C4-2B (cell line): ENCODE results near the gene NR3C1.

Experiments
- ZFX ChIP-seq: fragments of 450-650 bp; IDR thresholded peaks from 2 replicates; pipeline ENCODE4 v1.6.1; 2017
- TF ChIP-seq, protein P1 (sequence below): fragments of 450-650 bp; conservative IDR thresholded peaks from 2 replicates; pipeline ENCODE4 v1.5.1; 2017; ENCODE audit warnings: mild to moderate bottlenecking

DNA sequence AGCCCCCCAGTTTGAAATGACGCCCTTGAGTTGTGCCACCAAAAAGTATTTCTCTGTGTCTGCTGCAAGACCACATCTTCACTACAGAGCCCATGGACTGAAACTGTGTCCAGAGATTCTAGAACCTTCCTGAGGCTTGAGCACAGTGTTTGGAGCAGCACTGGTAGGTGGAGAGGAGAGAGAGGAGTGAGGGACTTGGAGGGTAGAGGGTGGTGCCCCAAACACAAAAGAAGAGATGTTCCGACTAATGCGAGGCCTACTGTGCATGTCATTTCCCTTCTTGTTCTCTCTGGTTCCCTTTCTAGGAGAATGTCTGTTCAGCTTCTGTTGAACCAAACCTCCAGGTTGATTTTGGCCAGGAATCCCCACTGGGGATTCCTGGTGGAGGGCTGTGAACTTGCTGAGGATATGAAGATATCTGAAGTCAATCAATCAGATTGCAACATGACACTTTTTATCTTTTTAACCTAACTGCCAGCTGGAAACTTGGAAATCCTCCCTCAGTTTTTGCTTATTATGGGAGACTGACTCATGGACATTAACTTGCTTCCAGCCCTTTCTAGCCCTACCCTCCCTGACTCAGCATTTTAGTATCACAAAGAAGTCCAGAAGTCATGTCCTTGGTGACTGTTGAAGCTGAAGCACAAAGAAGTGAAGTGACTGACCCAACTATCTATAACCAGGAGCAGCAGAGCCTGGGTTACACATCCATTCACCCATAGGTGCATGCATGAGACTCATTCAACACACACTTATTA, 154.5 kb downstream of the NR3C1 start:
- TF ChIP-seq, protein P1, sequence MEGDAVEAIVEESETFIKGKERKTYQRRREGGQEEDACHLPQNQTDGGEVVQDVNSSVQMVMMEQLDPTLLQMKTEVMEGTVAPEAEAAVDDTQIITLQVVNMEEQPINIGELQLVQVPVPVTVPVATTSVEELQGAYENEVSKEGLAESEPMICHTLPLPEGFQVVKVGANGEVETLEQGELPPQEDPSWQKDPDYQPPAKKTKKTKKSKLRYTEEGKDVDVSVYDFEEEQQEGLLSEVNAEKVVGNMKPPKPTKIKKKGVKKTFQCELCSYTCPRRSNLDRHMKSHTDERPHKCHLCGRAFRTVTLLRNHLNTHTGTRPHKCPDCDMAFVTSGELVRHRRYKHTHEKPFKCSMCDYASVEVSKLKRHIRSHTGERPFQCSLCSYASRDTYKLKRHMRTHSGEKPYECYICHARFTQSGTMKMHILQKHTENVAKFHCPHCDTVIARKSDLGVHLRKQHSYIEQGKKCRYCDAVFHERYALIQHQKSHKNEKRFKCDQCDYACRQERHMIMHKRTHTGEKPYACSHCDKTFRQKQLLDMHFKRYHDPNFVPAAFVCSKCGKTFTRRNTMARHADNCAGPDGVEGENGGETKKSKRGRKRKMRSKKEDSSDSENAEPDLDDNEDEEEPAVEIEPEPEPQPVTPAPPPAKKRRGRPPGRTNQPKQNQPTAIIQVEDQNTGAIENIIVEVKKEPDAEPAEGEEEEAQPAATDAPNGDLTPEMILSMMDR = no peak
- TF ChIP-seq ZFX = no peak
